ENCODE data around the gene PAF1. TPM values are rescaled to one million over a fixed set of nuclear protein-coding genes. Genes with fewer than 3 reads are reported as not detected.

Gene PAF1
- total RNA-seq, 1 experiment from 2014 or later: 53.5 TPM

- TF ChIP-seq POLR2A (IDR thresholded peaks at IDR 0.05; ENCODE audit: borderline replicate concordance, extremely low read depth, insufficient read depth, insufficient read length) (no peak), ZBTB33 (IDR thresholded peaks at IDR 0.05; ENCODE audit: extremely low read depth, insufficient replicate concordance, low read length) (no peak), SP1 (IDR thresholded peaks at IDR 0.05; ENCODE audit: low read depth) (no peak), CEBPB (IDR thresholded peaks at IDR 0.05; ENCODE audit: low read depth) (no peak), CBX3 (IDR thresholded peaks at IDR 0.05; ENCODE audit: low read depth) (no peak), JUND (IDR thresholded peaks at IDR 0.05) (no peak), POLR2AphosphoS5 (IDR thresholded peaks at IDR 0.05; ENCODE audit: low read depth, low read length) (peak; percentile 72), EZH2phosphoT487 (IDR thresholded peaks at IDR 0.05; ENCODE audit: borderline replicate concordance) (no peak), ATF3 (IDR thresholded peaks at IDR 0.05) (no peak), SRF (IDR thresholded peaks at IDR 0.05; ENCODE audit: low read depth) (no peak), FOSL1 (IDR thresholded peaks at IDR 0.05; ENCODE audit: low read depth) (no peak), SIN3A (IDR thresholded peaks at IDR 0.05; ENCODE audit: low read depth) (no peak), ZFX (IDR thresholded peaks at IDR 0.05) (no peak), ELF1 (IDR thresholded peaks at IDR 0.05; ENCODE audit: borderline replicate concordance, low read depth) (no peak)
- TF ChIP-seq, protein P1, sequence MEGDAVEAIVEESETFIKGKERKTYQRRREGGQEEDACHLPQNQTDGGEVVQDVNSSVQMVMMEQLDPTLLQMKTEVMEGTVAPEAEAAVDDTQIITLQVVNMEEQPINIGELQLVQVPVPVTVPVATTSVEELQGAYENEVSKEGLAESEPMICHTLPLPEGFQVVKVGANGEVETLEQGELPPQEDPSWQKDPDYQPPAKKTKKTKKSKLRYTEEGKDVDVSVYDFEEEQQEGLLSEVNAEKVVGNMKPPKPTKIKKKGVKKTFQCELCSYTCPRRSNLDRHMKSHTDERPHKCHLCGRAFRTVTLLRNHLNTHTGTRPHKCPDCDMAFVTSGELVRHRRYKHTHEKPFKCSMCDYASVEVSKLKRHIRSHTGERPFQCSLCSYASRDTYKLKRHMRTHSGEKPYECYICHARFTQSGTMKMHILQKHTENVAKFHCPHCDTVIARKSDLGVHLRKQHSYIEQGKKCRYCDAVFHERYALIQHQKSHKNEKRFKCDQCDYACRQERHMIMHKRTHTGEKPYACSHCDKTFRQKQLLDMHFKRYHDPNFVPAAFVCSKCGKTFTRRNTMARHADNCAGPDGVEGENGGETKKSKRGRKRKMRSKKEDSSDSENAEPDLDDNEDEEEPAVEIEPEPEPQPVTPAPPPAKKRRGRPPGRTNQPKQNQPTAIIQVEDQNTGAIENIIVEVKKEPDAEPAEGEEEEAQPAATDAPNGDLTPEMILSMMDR (IDR thresholded peaks at IDR 0.05 in 2 of 3, conservative IDR thresholded peaks at IDR 0.05 in 1 of 3; ENCODE audit: borderline replicate concordance in 1 of 3, insufficient read depth in 1 of 3, low read depth in 2 of 3, low read length in 2 of 3): peak in 2 of 3 experiments; percentile 91 to 98; a peak in 4 of 6 replicates
- ChIA-PET POLR2A (interaction anchor here (1.0 to 3.5 kb wide), 5 partner anchors 10 to 43 kb away, joined by 5 to 57 read pairs (median 35); partner anchors contain the start of genes PLEKHG2, RPS16 and ZFP36), RAD21 (ENCODE audit: low non-redundant PET in 1 of 2, low total read pairs in 2 of 2, uncharacterized antibody in 2 of 2, unreplicated experiment in 2 of 2) (interaction anchor here (0.9 to 3.2 kb wide), 4 partner anchors 9 to 14 kb away, joined by 3 to 21 read pairs (median 9); partner anchors contain the start of genes PLEKHG2 (in 2 of the 2) and ZFP36 (in 1 of the 2)), CTCF (interaction anchor here (0.5 to 3.0 kb wide), 13 partner anchors 9 to 277 kb away, joined by 3 to 51 read pairs (median 5); partner anchors contain the start of genes EID2B, PLEKHG2 and ZFP36)
- ATAC-seq (peak; percentile 74), DNase-seq (ENCODE audit: low read depth, low spot score) (peak; percentile 72)
- Histone ChIP-seq H3K4me3 (replicated peaks in 1 of 2; ENCODE audit: low read depth in 1 of 2, low read length in 2 of 2) (peak overlapping the region in 1 of 2 experiments; percentile 3; a peak in 2 of 4 replicates), H3K9me2 (ENCODE audit: insufficient read depth) (no peaks in the 10 kb centered on the region), H3K27me3 (ENCODE audit: insufficient read depth, low read length) (no peaks in the 10 kb centered on the region), H3K79me2 (ENCODE audit: insufficient read depth, low read length) (peaks cover 8% of the 10 kb centered on the region), H3K9me3 (ENCODE audit: control insufficient read depth in 1 of 2, insufficient read depth in 1 of 2, low read depth in 1 of 2, low read length in 2 of 2) (no peaks in the 10 kb centered on the region), H3K36me3 (ENCODE audit: control insufficient read depth in 1 of 2, insufficient read depth in 2 of 2, low read length in 2 of 2) (peaks cover 4 to 7% of the 10 kb centered on the region in 2 experiments; a peak in 2 of 4 replicates), H3K9ac (ENCODE audit: low read length) (peak overlapping the region; percentile 73), H3K27ac (ENCODE audit: low read depth, low read length) (peak overlapping the region; percentile 91), H4K20me1 (ENCODE audit: insufficient read depth) (no peaks in the 10 kb centered on the region), H3K4me1 (ENCODE audit: control insufficient read depth in 1 of 2, insufficient read depth in 2 of 2, low read length in 2 of 2) (peaks cover 36 to 58% of the 10 kb centered on the region in 2 experiments), H2AFZ (ENCODE audit: low read depth, low read length, poor library complexity, severe bottlenecking) (no peak overlapping the region), H3K4me2 (ENCODE audit: low read length) (peak overlapping the region; percentile 77)
- intact Hi-C loops (cut with micrococcal nuclease): loop anchor here (1.0 kb wide), 1 partner anchor 14 kb away; no protein-coding TSS in a partner anchor
- no TSS peak for BruUV-seq (replicated peaks)
These were observed 6.7 kb upstream of the PAF1 start for GRCh38 chr19:39397360-39398296.
